ENCODE results near the gene LINC01488. TPM values are rescaled to one million over a fixed set of nuclear protein-coding genes. Genes with fewer than 3 reads are reported as not detected.

The LINC01488 gene
- polyA plus RNA-seq, 2 donors = 0.02 TPM; not detected in 1

DNA sequence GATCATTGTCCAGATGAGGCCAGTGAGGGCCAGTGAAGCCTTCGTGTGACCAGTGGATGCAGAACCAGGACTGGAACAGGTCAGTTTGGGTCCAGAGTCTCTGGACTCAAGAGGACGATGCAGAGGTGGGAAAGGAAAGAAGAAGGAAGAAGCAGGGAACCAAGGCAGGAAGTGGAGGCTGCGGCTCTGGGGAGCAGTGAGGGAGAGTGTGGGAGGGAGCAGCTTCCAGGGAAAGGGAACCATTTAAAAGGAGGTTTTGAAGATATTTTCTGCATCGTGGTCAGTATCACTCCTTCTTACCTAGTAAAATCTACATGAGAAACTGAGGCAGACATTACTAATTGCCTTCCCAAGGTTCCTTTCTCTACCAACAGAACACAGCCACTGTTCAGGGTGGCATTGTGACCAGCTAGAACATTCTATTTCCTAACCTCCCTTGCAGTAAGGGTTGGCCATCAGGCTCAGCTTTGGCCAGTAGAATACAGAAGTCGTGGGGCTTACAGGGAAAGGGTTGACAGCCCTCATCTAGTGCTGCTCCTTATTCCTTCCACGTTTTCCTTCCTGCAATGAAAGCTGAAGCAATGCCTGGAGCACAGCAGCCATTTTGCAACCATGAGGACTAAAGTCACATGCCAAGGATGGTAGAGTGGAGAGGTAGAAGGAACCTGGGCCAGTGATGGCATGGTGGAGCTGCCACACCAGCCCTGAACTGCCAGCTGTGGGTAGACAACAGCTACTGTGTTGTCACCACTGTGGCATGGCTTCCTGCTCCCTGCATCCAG is 29.1 kb upstream of the LINC01488 start:
- Histone ChIP-seq H3K36me3 (ENCODE audit: control insufficient read depth in 2 of 2, insufficient read depth in 2 of 2, low read length in 1 of 2) (no peaks in the 10 kb centered on the region), H3K4me1 (ENCODE audit: control insufficient read depth in 2 of 2, insufficient read depth in 2 of 2, low read length in 1 of 2) (peaks cover 0 to 4% of the 10 kb centered on the region in 2 donors), H3K27me3 (ENCODE audit: control insufficient read depth in 1 of 2, insufficient read depth in 2 of 2, low read length in 2 of 2) (no peaks in the 10 kb centered on the region), H3K27ac (ENCODE audit: low read depth in 2 of 2, low read length in 1 of 2) (no peak overlapping the region), H3K9me3 (ENCODE audit: control insufficient read depth in 2 of 2, insufficient read depth in 1 of 2, low read depth in 1 of 2, low read length in 1 of 2) (peaks cover 2 to 5% of the 10 kb centered on the region in 2 donors), H3K4me3 (ENCODE audit: low read depth in 1 of 2, low read length in 2 of 2) (no peak overlapping the region)
- 79 to 83% methylated on average over 6 of the region's 6 CpGs for WGBS, 2 donors

DNA sequence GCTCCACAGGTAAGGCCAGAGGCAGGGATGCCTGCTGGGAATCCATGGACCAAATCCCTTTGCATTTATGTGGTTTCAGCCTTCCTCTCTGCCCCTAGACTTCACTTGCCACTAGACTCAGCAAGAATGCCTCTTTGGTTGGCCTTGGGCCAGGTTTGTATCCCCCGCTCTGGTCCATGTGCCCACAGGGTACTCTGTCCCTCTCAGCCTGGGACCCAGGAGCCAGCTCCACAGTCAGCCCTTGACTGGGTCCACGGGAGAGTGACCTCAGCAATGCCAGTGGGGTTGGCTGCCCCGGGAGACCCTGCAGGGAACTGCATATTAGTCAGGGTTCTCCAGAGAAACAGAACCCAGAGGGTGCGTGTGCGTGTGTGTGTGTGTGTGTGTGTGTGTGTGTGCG is 28.3 kb upstream of the LINC01488 start:
- H3K4me1 ChIP-seq (ENCODE audit: control insufficient read depth in 2 of 2, insufficient read depth in 2 of 2, low read length in 1 of 2) = no peaks in the 10 kb centered on the region
- no peak overlapping the region for H3K27ac ChIP-seq (ENCODE audit: low read depth in 2 of 2, low read length in 1 of 2)
- H3K27me3 ChIP-seq (ENCODE audit: control insufficient read depth in 1 of 2, insufficient read depth in 2 of 2, low read length in 2 of 2) = no peaks in the 10 kb centered on the region
- no peak overlapping the region for H3K4me3 ChIP-seq (ENCODE audit: low read depth in 1 of 2, low read length in 2 of 2)
- no peaks in the 10 kb centered on the region for H3K36me3 ChIP-seq (ENCODE audit: control insufficient read depth in 2 of 2, insufficient read depth in 2 of 2, low read length in 1 of 2)
- WGBS, 2 donors = 88 to 90% methylated on average over 6 of the region's 6 CpGs
- peaks cover 2 to 5% of the 10 kb centered on the region in 2 donors for H3K9me3 ChIP-seq (ENCODE audit: control insufficient read depth in 2 of 2, insufficient read depth in 1 of 2, low read depth in 1 of 2, low read length in 1 of 2)

DNA sequence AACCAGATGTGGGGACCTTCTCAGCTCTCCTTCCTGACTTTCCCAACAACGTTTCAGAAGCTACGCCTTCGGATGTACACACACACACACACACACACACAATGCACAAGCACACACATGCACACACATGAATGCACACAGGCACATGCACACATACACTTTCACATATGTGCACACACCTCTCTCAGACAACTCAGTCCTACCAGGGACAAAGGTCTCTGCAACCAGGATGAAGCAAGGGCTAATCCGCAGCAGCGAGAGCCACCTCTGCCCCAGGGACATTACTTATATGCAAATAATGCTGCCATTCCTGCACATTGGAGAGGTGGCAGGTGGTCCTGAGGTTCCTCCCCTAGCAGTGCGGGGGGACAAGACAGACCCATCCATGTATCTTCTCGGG is 27.4 kb upstream of the LINC01488 start:
- Histone ChIP-seq H3K4me1 (ENCODE audit: control insufficient read depth in 2 of 2, insufficient read depth in 2 of 2, low read length in 1 of 2) (no peaks in the 10 kb centered on the region), H3K36me3 (ENCODE audit: control insufficient read depth in 2 of 2, insufficient read depth in 2 of 2, low read length in 1 of 2) (no peaks in the 10 kb centered on the region), H3K27ac (ENCODE audit: low read depth in 2 of 2, low read length in 1 of 2) (no peak overlapping the region), H3K9me3 (ENCODE audit: control insufficient read depth in 2 of 2, insufficient read depth in 1 of 2, low read depth in 1 of 2, low read length in 1 of 2) (peaks cover 2 to 5% of the 10 kb centered on the region in 2 donors), H3K4me3 (ENCODE audit: low read depth in 1 of 2, low read length in 2 of 2) (no peak overlapping the region), H3K27me3 (ENCODE audit: control insufficient read depth in 1 of 2, insufficient read depth in 2 of 2, low read length in 2 of 2) (no peaks in the 10 kb centered on the region)
- 84 to 85% methylated on average over 7 of the region's 7 CpGs for WGBS, 2 donors

DNA sequence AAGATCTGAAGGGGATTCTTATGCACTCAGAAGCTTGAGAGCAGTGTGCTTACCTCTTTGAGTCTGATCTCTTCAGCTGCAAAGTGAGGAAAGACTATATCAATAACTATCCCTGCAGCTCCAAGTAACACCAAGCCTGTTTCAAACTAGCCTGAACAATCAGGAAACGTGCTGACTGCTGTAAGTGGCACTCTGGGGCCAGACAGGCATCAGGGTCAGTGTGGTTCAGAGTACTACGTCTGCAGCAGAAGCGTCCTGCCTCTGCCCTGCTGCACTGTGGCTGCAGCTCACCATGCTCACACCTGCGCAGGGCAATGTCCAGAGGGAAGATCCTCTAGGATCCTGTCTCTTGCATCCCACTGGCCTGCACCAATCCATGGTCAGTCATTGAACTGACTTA is 25.5 kb upstream of the LINC01488 start:
- no peak overlapping the region for H3K27ac ChIP-seq (ENCODE audit: low read depth in 2 of 2, low read length in 1 of 2)
- no peaks in the 10 kb centered on the region for H3K27me3 ChIP-seq (ENCODE audit: control insufficient read depth in 1 of 2, insufficient read depth in 2 of 2, low read length in 2 of 2)
- WGBS, 2 donors = 79 to 85% methylated on average over 4 of the region's 4 CpGs
- H3K4me1 ChIP-seq (ENCODE audit: control insufficient read depth in 2 of 2, insufficient read depth in 2 of 2, low read length in 1 of 2) = peaks cover 0 to 5% of the 10 kb centered on the region in 2 donors
- peaks cover 3 to 7% of the 10 kb centered on the region in 2 donors for H3K9me3 ChIP-seq (ENCODE audit: control insufficient read depth in 2 of 2, insufficient read depth in 1 of 2, low read depth in 1 of 2, low read length in 1 of 2)
- H3K36me3 ChIP-seq (ENCODE audit: control insufficient read depth in 2 of 2, insufficient read depth in 2 of 2, low read length in 1 of 2) = no peaks in the 10 kb centered on the region
- no peak overlapping the region for H3K4me3 ChIP-seq (ENCODE audit: low read depth in 1 of 2, low read length in 2 of 2)

GRCh38 chr11:69456712-69457111 is 24.8 kb upstream of the LINC01488 start:
- Histone ChIP-seq H3K27ac (ENCODE audit: low read depth in 2 of 2, low read length in 1 of 2) (no peak overlapping the region), H3K36me3 (ENCODE audit: control insufficient read depth in 2 of 2, insufficient read depth in 2 of 2, low read length in 1 of 2) (no peaks in the 10 kb centered on the region), H3K4me3 (ENCODE audit: low read depth in 1 of 2, low read length in 2 of 2) (no peak overlapping the region), H3K27me3 (ENCODE audit: control insufficient read depth in 1 of 2, insufficient read depth in 2 of 2, low read length in 2 of 2) (no peaks in the 10 kb centered on the region), H3K9me3 (ENCODE audit: control insufficient read depth in 2 of 2, insufficient read depth in 1 of 2, low read depth in 1 of 2, low read length in 1 of 2) (peaks cover 10 to 14% of the 10 kb centered on the region in 2 donors), H3K4me1 (ENCODE audit: control insufficient read depth in 2 of 2, insufficient read depth in 2 of 2, low read length in 1 of 2) (peaks cover 0 to 5% of the 10 kb centered on the region in 2 donors)
- WGBS, 2 donors = 81 to 87% methylated on average over 4 of the region's 4 CpGs

- no peak overlapping the region for H3K4me3 ChIP-seq (ENCODE audit: low read depth in 1 of 2, low read length in 2 of 2)
- H3K27me3 ChIP-seq (ENCODE audit: control insufficient read depth in 1 of 2, insufficient read depth in 2 of 2, low read length in 2 of 2) = no peaks in the 10 kb centered on the region
- H3K36me3 ChIP-seq (ENCODE audit: control insufficient read depth in 2 of 2, insufficient read depth in 2 of 2, low read length in 1 of 2) = no peaks in the 10 kb centered on the region
- peaks cover 10 to 25% of the 10 kb centered on the region in 2 donors for H3K9me3 ChIP-seq (ENCODE audit: control insufficient read depth in 2 of 2, insufficient read depth in 1 of 2, low read depth in 1 of 2, low read length in 1 of 2)
- peak overlapping the region; percentile 63 to 70 for H3K27ac ChIP-seq (ENCODE audit: low read depth in 2 of 2, low read length in 1 of 2)
- WGBS, 2 donors = 63 to 82% methylated on average over 1 of the region's 1 CpG
- peaks cover 3 to 19% of the 10 kb centered on the region in 2 donors for H3K4me1 ChIP-seq (ENCODE audit: control insufficient read depth in 2 of 2, insufficient read depth in 2 of 2, low read length in 1 of 2)
Observed at GRCh38 chr11:69459848-69460539, 21.5 kb upstream of the LINC01488 start.

DNA sequence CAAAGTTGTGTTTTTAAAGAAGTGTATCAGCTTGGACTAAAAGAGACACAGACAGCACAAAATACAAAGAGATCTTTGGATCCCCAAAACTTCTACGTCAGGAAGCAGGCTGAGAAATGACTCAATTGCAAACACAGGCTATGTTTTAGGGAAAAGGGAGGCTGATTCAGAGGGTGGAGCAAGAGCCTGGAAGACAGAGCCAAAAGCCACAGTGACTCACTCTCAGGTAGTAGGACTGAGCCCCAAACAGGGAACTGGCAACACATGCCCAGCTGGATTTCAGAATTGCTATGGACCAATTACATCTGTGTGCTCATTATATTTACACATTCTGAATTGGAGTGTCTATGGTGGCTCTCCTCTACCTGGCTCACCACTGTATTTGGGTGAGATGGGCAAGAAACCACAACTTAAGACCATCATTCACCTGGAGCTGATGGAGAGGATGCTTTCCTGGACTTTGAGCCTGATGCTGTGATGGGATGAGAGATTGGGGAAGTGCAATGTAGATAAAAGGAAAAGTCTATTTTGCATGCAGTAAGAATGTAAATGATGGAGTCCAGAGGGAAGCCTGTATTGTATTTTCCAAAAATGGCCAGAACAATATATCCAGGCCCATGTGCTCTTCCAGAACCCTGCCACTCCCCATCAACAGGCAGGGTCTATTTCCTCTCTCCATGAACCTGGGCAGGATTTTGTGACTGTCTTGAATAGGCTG is 20.8 kb upstream of the LINC01488 start:
- no peaks in the 10 kb centered on the region for H3K27me3 ChIP-seq (ENCODE audit: control insufficient read depth in 1 of 2, insufficient read depth in 2 of 2, low read length in 2 of 2)
- H3K9me3 ChIP-seq (ENCODE audit: control insufficient read depth in 2 of 2, insufficient read depth in 1 of 2, low read depth in 1 of 2, low read length in 1 of 2) = peaks cover 10 to 25% of the 10 kb centered on the region in 2 donors
- peak overlapping the region; percentile 57 to 70 for H3K27ac ChIP-seq (ENCODE audit: low read depth in 2 of 2, low read length in 1 of 2)
- H3K36me3 ChIP-seq (ENCODE audit: control insufficient read depth in 2 of 2, insufficient read depth in 2 of 2, low read length in 1 of 2) = no peaks in the 10 kb centered on the region
- WGBS, 2 donors = 42 to 53% methylated on average over 1 of the region's 1 CpG
- peaks cover 3 to 22% of the 10 kb centered on the region in 2 donors for H3K4me1 ChIP-seq (ENCODE audit: control insufficient read depth in 2 of 2, insufficient read depth in 2 of 2, low read length in 1 of 2)
- no peak overlapping the region for H3K4me3 ChIP-seq (ENCODE audit: low read depth in 1 of 2, low read length in 2 of 2)

GRCh38 chr11:69461272-69461962 is 20.0 kb upstream of the LINC01488 start:
- H3K4me1 ChIP-seq (ENCODE audit: control insufficient read depth in 2 of 2, insufficient read depth in 2 of 2, low read length in 1 of 2) = peaks cover 3 to 23% of the 10 kb centered on the region in 2 donors
- H3K36me3 ChIP-seq (ENCODE audit: control insufficient read depth in 2 of 2, insufficient read depth in 2 of 2, low read length in 1 of 2) = no peaks in the 10 kb centered on the region
- WGBS, 2 donors = 83 to 87% methylated on average over 7 of the region's 7 CpGs
- H3K4me3 ChIP-seq (ENCODE audit: low read depth in 1 of 2, low read length in 2 of 2) = no peak overlapping the region
- H3K9me3 ChIP-seq (ENCODE audit: control insufficient read depth in 2 of 2, insufficient read depth in 1 of 2, low read depth in 1 of 2, low read length in 1 of 2) = peaks cover 10 to 25% of the 10 kb centered on the region in 2 donors
- H3K27ac ChIP-seq (ENCODE audit: low read depth in 2 of 2, low read length in 1 of 2) = no peak overlapping the region
- no peaks in the 10 kb centered on the region for H3K27me3 ChIP-seq (ENCODE audit: control insufficient read depth in 1 of 2, insufficient read depth in 2 of 2, low read length in 2 of 2)
